B cell (primary cell): ENCODE results near the gene MCM10. TPM values are rescaled to one million over a fixed set of nuclear protein-coding genes. Genes with fewer than 3 reads are reported as not detected.

Source experiments
- ATAC-seq: fragments of 200-7000 bp; cut with Tn5 transposase; one replicate; pipeline ENCODE4 v1.10.0; 2021; ENCODE audit warnings: low read depth, mild to moderate bottlenecking, moderate number of reproducible peaks, moderate library complexity
- CTCF ChIA-PET: fragments of 350-600 bp; sonication (Branson Sonifier 250); formaldehyde crosslinking; loops from one replicate; lab custom pipeline; 2021; ENCODE audit warnings: antibody characterized with exemption, inconsistent platforms; lab: Charles Lee
- POLR2A ChIA-PET: fragments of 350-600 bp; sonication (Branson Sonifier 250); formaldehyde crosslinking; loops from one replicate; lab custom pipeline; 2021; ENCODE audit warnings: antibody characterized with exemption; lab: Charles Lee
- DNase-seq: peaks from one replicate; pipeline ENCODE4 v3.0.0; 2013
- H2AFZ ChIP-seq: 2 replicates; pipeline ENCODE4 v1.6.1; 2012; ENCODE audit warnings: mild to moderate bottlenecking, low read depth, low read length; ENCODE audit not compliant: insufficient read depth, poor library complexity, severe bottlenecking
- H3K27ac ChIP-seq, 2 donors: 1 replicate in 1 of 2; 2 replicates in 1 of 2; pipeline ENCODE4 v1.5.1; 2012 to 2013; ENCODE audit warnings: low read length in 2 of 2, mild to moderate bottlenecking in 2 of 2, moderate library complexity in 1 of 2
- H3K27me3 ChIP-seq, 4 experiments: fragments of 200-600 bp in 1 of 4; sonication (generic) in 1 of 4; replicated peaks in 1 of 4; 1 replicate in 2 of 4; 2 replicates in 2 of 4; pipeline versions ENCODE4 v1.6.1 to v1.7.0; 2013 to 2016; ENCODE audit warnings: low read length in 3 of 4, mild to moderate bottlenecking in 2 of 4, mixed read lengths in 1 of 4, moderate library complexity in 1 of 4; ENCODE audit not compliant: insufficient read depth in 4 of 4, control insufficient read depth in 3 of 4; ENCODE audit errors: control extremely low read depth in 1 of 4
- H3K36me3 ChIP-seq, 2 experiments: replicated peaks in 1 of 2; 1 replicate in 1 of 2; 2 replicates in 1 of 2; pipeline versions ENCODE4 v1.6.1 to v1.7.1; 2013; ENCODE audit warnings: low read length in 1 of 2; ENCODE audit not compliant: insufficient read depth in 2 of 2, control insufficient read depth in 1 of 2; ENCODE audit errors: control extremely low read depth in 1 of 2, extremely low read depth in 1 of 2
- H3K4me1 ChIP-seq, 2 donors: fragments of 200-600 bp in 1 of 2; sonication (generic) in 1 of 2; 1 replicate in 1 of 2; 2 replicates in 1 of 2; pipeline versions ENCODE4 v1.5.1 to v1.6.1; 2013 to 2017; ENCODE audit warnings: low read length in 2 of 2; ENCODE audit not compliant: control insufficient read depth in 2 of 2, insufficient read depth in 2 of 2
- H3K4me2 ChIP-seq: replicated peaks from 2 replicates; pipeline ENCODE3; 2012; ENCODE audit warnings: mild to moderate bottlenecking, low read depth, low read length; ENCODE audit not compliant: poor library complexity, severe bottlenecking
- H3K4me3 ChIP-seq, 5 experiments: fragments of 200-600 bp in 1 of 5; sonication (generic) in 1 of 5; 1 replicate in 3 of 5; 2 replicates in 2 of 5; pipeline versions ENCODE4 v1.5.1 to v1.7.0; 2011 to 2016; ENCODE audit warnings: low read length in 4 of 5, mild to moderate bottlenecking in 4 of 5, low read depth in 2 of 5, control low read depth in 1 of 5, moderate library complexity in 1 of 5; ENCODE audit not compliant: insufficient read depth in 1 of 5; ENCODE audit errors: control extremely low read depth in 1 of 5, extremely low read depth in 1 of 5
- H3K79me2 ChIP-seq: fragments of 200-600 bp; sonication (generic); one replicate; pipeline ENCODE4 v1.6.0; 2016; ENCODE audit warnings: low read length; ENCODE audit not compliant: control insufficient read depth, insufficient read depth
- H3K9ac ChIP-seq: fragments of 200-600 bp; sonication (generic); 2 replicates; pipeline ENCODE4 v1.6.1; 2017; ENCODE audit warnings: mild to moderate bottlenecking, low read length, moderate library complexity
- H3K9me3 ChIP-seq, 3 donors: one replicate each; pipeline versions ENCODE4 v1.6.1 to v1.7.1; 2013; ENCODE audit warnings: low read length in 2 of 3; ENCODE audit not compliant: control insufficient read depth in 2 of 3, insufficient read depth in 1 of 3; ENCODE audit errors: control extremely low read depth in 1 of 3
- H4K20me1 ChIP-seq: 2 replicates; pipeline ENCODE4 v1.6.0; 2012; ENCODE audit warnings: mild to moderate bottlenecking, low read length; ENCODE audit not compliant: insufficient read depth, control insufficient read depth, poor library complexity, severe bottlenecking
- H3K27ac Mint-ChIP-seq: one replicate; pipeline ENCODE4 v1.8.0; 2021; ENCODE audit warnings: mixed read lengths
- H3K27me3 Mint-ChIP-seq: one replicate; pipeline ENCODE4 v1.8.0; 2021; ENCODE audit warnings: mixed read lengths
- H3K4me1 Mint-ChIP-seq: one replicate; pipeline ENCODE4 v1.8.0; 2021; ENCODE audit warnings: mixed read lengths
- H3K4me3 Mint-ChIP-seq: one replicate; pipeline ENCODE4 v1.8.0; 2021; ENCODE audit warnings: mixed read lengths
- H3K9me3 Mint-ChIP-seq: one replicate; pipeline ENCODE4 v1.8.0; 2022; ENCODE audit warnings: mixed read lengths; ENCODE audit not compliant: insufficient read depth
- EZH2 ChIP-seq: IDR thresholded peaks from 2 replicates; pipeline ENCODE4 v1.6.1; 2012; ENCODE audit warnings: borderline replicate concordance, low read depth, mild to moderate bottlenecking, moderate library complexity, low read length; ENCODE audit not compliant: insufficient read depth, poor library complexity, severe bottlenecking
- WGBS: methylation state at CpG from one replicate; pipeline ENCODE4 v1.1.5; 2013; ENCODE audit warnings: missing lambda C conversion rate; ENCODE audit not compliant: insufficient coverage; 5-methylcytosine and 5-hydroxymethylcytosine counted together
- intact Hi-C: fragments of 100-400 bp; cut with micrococcal nuclease; formaldehyde crosslinking; loops from one replicate; pipeline ENCODE4 v1.10.0; 2022
- polyA plus RNA-seq: library from polyadenylated mRNA; depleted of rRNA; stranded (reverse); fragments of >200 nt; gene quantifications from 2 replicates; pipeline ENCODE4 v1.2.3, GENCODE V29; 2012
- total RNA-seq, 2 donors: library from RNA; stranded (reverse); fragments of 120-200 nt in 1 of 2; gene quantifications; 1 replicate in 1 of 2; 2 replicates in 1 of 2; pipeline versions ENCODE4 v1.2.3 to v1.2.4, GENCODE V29; 2013 to 2022
- TF ChIP-seq, protein P1 (sequence below): fragments of 200-600 bp; IDR thresholded peaks from one replicate; pipeline ENCODE4 v1.8.0; 2022; ENCODE audit warnings: antibody characterized with exemption, mild to moderate bottlenecking

Gene MCM10
- total and polyA plus RNA-seq, 2 donors (not counting 1 experiment from before 2014, with no cell fraction given): 0.42 to 0.88 TPM

GRCh38 chr10:13191362-13191761 is 30.0 kb downstream of the MCM10 start:
- H3K27ac ChIP-seq: no peak overlapping the region
- no peaks in the 10 kb centered on the region for H3K36me3 ChIP-seq
- H3K4me1 ChIP-seq: no peaks in the 10 kb centered on the region
- DNase-seq: no peak
- 80% methylated on average over 1 of the region's 5 CpGs for WGBS
- H3K4me3 Mint-ChIP-seq: no peak overlapping the region
- no peak for ATAC-seq
- no peaks in the 10 kb centered on the region for H3K9me3 Mint-ChIP-seq
- H3K4me2 ChIP-seq: no peak overlapping the region
- H3K79me2 ChIP-seq: no peaks in the 10 kb centered on the region
- no peak overlapping the region for H3K4me3 ChIP-seq
- no peaks in the 10 kb centered on the region for H3K27me3 ChIP-seq
- H3K27ac Mint-ChIP-seq: no peak overlapping the region
- H2AFZ ChIP-seq: no peak overlapping the region
- H3K9ac ChIP-seq: no peak overlapping the region
- H3K9me3 ChIP-seq: no peaks in the 10 kb centered on the region
- no peaks in the 10 kb centered on the region for H4K20me1 ChIP-seq
- ChIA-PET CTCF (no interaction called here), POLR2A (no interaction called here)
- H3K4me1 Mint-ChIP-seq: no peaks in the 10 kb centered on the region
- intact Hi-C loops: no loop called here
- H3K27me3 Mint-ChIP-seq: no peaks in the 10 kb centered on the region
- TF ChIP-seq, protein P1, sequence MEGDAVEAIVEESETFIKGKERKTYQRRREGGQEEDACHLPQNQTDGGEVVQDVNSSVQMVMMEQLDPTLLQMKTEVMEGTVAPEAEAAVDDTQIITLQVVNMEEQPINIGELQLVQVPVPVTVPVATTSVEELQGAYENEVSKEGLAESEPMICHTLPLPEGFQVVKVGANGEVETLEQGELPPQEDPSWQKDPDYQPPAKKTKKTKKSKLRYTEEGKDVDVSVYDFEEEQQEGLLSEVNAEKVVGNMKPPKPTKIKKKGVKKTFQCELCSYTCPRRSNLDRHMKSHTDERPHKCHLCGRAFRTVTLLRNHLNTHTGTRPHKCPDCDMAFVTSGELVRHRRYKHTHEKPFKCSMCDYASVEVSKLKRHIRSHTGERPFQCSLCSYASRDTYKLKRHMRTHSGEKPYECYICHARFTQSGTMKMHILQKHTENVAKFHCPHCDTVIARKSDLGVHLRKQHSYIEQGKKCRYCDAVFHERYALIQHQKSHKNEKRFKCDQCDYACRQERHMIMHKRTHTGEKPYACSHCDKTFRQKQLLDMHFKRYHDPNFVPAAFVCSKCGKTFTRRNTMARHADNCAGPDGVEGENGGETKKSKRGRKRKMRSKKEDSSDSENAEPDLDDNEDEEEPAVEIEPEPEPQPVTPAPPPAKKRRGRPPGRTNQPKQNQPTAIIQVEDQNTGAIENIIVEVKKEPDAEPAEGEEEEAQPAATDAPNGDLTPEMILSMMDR: no peak
- TF ChIP-seq EZH2: no peak

DNA sequence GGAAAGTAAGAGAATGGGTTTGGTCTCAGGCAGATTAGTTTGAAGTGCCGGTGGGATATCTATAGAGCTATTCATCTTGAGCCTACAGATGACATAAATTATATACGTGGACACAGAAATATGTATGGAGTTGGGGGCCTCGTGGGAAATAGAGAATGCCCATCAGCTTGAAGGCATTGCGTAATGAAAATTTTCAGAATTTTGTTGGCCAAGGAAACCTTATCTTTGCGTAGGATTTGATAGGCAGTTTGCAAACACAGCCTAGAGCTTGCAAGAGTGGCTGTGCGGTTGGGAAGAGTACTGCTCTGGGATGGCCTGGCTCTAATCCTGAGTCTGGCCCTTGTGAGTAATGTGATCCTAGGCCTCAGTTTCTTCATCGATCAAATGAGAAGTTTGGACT is 32.3 kb downstream of the MCM10 start:
- H3K27ac ChIP-seq: no peak overlapping the region
- no peak overlapping the region for H2AFZ ChIP-seq
- ATAC-seq (no peak), DNase-seq (no peak)
- H3K4me3 ChIP-seq: no peak overlapping the region
- no peaks in the 10 kb centered on the region for H3K9me3 ChIP-seq
- H3K9ac ChIP-seq: no peak overlapping the region
- no peaks in the 10 kb centered on the region for H3K27me3 ChIP-seq
- H3K27me3 Mint-ChIP-seq: no peaks in the 10 kb centered on the region
- H3K9me3 Mint-ChIP-seq: no peaks in the 10 kb centered on the region
- H3K79me2 ChIP-seq: no peaks in the 10 kb centered on the region
- ChIA-PET POLR2A (no interaction called here), CTCF (interaction anchor here (1.6 kb wide), 1 partner anchor 13 kb away, joined by 3 read pairs; no protein-coding TSS in a partner anchor)
- WGBS: 93% methylated on average over 6 of the region's 7 CpGs
- H3K4me3 Mint-ChIP-seq: no peak overlapping the region
- no peak for TF ChIP-seq EZH2
- TF ChIP-seq, protein P1: no peak
- H3K27ac Mint-ChIP-seq: no peak overlapping the region
- no peaks in the 10 kb centered on the region for H4K20me1 ChIP-seq
- H3K4me2 ChIP-seq: no peak overlapping the region
- no peaks in the 10 kb centered on the region for H3K4me1 Mint-ChIP-seq
- intact Hi-C loops: no loop called here
- no peaks in the 10 kb centered on the region for H3K36me3 ChIP-seq
- no peaks in the 10 kb centered on the region for H3K4me1 ChIP-seq
